GM21619 (cell line): ENCODE results near the gene ALDH16A1.
"Not testable (repeated sequence)": the region's sequence is repeated elsewhere in the genome, so short reads cannot be mapped to it uniquely, and the experiment has no call there.

ENCODE experiments used
- ATAC-seq: cut with Tn5 transposase; IDR thresholded peaks from one replicate; pipeline ENCODE4 v1.9.1; 2021; ENCODE audit not compliant: unreplicated experiment

ALDH16A1 gene

DNA sequence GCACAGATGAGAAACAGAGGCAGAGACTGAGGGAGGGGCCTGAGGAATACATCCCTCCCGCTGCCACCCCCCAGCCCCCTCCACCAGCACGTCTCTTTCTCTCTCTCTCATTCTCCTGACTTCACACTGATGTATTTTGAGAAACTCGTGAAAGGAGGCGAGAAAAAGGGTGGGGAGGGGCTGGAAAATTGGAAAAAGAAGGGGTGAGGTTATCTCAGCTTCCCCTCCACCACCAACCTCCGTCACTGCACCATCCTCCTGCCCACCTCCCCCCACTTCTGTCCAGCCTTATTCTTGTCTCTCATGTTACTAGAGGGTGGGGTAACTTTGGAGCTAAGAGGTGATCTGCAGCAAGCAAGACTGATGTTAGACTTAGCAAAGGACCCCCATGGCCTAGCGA, 13.2 kb upstream of the ALDH16A1 start:
- no peak for ATAC-seq

DNA sequence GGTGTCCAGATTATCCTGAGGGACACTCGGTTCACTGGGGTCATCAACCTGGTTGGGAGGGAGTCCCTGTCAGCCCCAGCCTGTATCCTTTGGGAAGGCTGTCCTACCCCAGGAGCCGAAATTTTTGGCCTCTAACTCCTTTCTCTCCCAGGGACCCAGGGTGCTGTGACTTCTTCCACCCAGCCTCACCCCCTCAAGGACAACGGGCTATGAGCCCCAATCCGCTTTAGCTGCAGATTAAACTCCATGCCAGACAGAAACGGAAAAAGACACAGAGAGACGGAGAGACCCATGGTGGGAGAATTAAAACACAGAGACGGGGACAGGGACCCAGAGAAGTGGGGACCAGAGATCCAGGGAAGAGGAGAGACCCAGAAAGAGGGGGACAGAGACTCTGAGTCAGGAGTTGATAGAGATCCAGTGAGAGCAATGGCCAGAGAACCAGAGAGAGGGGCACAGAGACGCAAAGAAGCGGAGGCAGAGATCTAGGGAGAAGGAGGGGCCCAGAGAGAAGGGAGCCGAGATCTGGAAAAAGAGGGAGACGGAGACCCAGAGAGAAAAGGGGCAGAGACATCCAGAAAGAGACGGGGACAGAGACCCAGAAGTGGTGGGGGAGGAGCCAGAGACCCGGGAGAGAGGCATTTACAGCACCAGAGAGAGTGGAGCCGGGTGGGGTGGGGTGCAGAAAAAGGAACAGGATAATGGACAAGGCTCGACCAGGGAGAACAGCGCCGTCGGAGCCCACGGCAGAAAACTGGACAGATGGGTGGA, 12.4 kb upstream of the ALDH16A1 start:
- no peak for ATAC-seq

DNA sequence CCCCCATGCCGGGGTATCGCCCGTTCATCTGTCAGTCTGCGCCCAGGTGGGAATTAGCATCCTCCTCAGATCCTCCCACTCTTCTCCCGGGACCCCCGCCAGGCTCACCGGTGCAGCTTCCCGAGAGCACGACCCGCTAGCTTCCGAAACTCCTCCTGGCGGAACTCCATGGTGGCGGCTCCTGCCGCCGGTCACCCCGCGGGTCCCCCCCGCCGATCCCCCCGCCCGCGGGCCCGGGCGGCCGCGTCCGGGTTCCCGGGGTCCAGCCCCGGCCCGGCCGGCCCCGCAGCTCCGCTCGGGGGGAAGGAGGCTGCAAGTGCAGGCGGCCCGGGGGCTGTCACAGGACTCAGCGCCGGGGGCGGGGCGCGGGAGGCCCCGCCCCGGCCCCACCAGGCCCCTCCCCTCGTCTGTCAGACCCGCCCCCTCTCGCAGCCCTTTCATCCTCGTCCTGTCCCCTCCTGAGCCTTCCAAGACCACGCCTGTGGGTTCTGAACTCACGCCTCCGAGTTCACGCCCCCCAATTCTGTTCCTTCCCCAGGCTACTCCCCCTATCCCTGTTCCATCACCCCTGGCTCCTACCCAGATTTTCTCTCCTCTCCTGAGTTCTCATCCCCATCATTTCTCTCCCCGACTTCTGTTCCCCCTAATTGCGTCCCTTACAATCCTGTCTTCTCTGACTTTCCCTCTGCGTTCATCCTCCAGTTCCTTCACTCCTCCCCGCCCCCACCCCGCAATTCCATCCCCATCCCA, 11.6 kb upstream of the ALDH16A1 start, which contains the start of gene SLC17A7:
TSS of gene SLC17A7 (minus strand) at position 318 of the 750 bp plus-strand sequence. CDS start at position 170, 148 bp downstream.
- ATAC-seq, result no peak

DNA sequence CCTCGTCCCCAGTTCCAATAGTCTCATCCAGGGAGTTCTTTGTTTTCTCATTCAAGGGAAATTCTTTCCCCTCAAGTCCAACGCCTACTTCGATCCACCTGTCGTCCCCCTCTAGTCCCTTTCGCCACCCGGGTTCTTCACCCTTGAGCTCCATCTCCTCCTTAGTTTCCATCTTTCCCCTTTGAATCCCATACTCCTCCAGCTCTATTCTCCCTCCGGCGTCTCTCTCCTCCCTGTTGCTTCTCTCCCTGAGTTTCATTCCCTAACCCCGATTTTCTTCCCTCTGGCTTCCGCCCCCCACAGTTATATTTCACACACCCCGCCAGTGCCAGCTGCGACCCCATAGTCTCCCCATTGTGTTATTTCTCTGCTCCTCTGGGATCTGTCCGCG, 11.1 kb upstream of the ALDH16A1 start:
- no peak for ATAC-seq

DNA sequence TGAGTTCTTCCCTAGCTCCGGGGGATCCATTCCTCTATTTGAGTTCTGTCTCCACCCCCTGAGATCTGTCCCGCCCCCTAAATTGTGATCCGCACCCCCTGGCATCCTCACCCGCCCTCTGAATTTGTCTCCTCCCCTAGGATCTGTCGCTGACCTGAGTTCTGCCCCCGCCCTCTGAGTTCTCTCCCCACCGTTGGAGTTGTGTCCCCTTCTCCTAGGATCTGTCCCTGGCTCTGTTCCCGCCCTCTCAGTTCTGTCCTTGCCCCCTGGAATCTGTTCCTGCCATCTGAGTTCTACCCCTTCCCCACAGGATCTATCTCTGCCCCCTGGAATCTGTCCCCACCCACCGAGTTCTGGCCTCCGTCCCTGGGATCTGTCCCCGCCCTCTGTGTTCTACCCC, 10.7 kb upstream of the ALDH16A1 start:
- no peak for ATAC-seq

DNA sequence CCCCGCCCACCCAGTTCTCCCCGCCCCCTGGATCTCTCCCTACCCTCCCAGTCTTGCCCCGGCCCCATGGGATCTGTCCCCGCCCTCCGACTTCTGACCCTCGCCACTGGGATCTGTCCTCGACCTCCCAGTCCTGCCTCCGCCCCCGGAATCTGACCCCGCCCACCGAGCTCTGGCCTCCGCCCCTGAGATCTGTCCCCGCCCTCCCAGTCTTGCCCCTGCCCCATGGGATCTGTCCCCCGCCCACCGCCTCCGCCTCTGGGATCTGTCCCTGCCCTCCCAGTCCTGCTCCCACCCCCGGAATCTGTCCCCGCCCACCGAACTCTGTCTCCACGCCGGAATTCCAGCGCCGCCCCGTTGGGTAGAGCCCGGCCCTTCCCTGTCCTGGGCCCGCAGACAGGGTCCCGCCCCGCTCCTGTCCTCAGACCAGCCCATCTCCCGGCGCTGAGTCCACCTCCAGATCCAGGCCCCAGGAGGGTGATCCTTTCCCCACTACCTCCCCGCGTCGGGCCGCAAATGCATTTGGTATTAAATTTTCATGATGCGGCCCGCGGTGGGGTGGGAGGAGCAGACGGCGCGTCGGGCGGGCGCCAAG, 10.2 kb upstream of the ALDH16A1 start:
- peak; percentile 9 for ATAC-seq

DNA sequence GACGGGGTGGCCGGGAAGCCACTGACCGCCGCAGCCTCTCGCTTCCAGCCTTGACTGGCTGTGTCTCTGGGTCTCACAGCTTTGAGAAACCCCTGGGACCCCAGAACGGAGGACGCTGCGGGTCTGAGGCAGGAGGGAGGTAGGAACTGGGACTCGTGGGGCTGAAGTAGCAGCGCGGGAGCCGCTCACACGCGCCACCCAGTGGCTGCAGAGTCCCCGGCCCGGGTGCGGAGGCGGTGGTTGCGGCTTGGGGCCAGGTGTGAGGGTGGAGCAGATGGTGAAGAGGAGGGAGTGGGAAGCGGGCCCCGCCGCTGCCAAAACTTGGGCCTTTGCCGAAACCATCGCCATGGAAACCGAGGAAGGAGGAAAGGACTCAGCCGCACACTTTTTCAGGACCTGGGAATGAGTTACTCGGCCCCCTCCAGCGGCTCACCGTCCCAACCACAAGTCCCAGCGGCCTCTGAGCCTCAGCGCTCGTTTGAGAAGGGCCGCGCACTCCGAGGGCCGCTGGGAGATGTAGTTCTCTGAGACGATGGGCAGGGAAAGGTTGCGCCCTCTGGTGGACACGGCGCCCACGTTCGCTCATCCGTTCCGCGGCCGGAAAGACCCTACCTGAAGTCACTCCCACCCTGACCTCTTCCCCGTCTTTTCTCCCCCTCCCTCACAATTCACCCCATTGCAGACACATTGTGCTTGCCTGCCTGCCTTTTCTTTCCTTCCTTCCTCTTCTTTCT, 9.5 kb upstream of the ALDH16A1 start:
- ATAC-seq, result peak; percentile 79

DNA sequence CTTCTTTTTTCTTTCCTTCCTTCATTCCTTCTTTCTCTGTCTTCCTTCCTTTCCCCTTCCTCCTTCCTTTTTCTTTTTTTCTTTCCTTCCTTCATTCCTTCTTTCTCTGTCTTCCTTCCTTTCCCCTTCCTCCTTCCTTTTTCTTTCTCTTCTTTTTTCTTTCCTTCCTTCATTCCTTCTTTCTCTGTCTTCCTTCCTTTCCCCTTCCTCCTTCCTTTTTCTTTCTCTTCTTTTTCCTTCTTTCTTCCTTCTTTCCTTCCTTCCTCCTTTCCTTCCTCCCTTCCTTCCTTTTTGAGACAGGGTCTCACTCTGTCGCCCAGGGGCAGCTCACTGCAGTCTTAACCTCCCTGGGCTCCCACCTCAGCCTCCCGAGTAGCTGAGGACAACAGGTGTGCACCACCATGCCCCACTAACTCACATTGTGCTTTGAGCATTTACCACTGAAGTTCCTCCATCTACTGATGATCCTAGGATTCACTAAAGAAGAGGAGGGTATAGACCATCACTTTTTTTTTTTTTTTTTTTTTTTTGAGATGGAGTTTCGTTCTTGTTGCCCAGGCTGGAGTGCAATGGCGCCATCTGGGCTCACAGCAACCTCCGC, 8.8 kb upstream of the ALDH16A1 start:
- ATAC-seq, result not testable (repeated sequence)

DNA sequence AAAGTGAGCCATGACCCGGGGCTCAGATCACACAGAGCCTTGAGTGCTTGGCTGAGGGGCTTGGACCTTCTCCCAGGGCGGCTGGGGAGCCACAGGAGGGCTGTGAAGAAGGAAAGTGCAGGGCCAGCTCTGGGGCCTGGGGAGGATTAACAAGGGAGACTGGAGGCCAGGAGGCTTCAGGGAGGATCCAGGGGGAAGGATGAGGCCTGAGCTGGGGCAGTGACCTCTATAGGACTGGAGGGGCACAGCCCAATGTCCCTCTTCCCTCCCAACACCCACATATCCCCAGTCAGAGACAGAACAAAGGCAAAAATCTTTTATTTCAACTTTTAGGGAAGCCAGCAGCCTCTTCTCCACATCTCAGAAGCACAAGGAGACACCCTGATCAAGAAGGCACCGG, 7.0 kb upstream of the ALDH16A1 start:
- no peak for ATAC-seq

DNA sequence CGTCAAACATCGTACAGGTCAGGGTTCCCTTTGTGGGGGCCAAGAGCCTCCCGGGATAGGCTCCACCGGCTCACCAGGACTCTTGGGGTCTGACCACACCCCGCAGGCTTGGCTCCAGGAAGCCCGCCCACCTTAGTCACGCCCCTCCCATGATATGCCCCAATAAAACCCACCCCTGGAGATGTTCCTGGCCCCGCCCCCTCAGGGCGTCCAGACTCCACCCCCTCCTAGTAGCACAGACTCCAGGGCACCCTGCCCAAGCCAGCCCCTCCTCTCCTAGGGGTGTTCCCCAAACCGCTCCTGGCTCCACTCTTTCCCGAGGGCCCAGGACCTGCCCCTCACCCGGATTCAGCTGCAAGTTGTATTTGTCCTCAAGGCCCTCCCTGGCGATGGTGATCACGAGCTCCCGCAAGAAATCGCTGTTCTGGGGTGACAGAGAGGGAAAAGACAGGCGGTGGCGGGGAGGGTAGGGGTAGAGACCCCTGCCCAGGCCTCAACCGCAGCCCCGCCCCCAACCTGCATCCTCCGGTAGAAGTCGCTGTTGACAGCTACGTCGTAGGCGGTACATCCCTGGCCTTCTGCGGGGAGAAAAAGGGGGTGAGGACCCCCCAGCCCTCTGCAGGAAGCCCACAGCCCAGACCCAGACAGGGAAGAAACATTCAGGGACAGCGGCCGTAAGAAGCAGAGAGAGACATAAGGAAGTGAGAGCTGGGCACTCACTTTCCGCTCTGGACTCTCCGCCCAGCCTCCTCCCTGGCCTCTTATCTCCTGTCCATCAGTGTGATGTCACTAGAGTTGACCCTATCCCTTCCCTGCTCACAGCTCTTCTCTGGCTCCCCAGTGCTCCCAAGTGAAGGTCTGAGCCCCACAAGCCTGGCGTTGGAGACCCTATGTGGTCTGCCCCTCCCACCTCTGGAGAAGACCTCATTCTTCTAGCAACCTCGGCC, 5.3 kb upstream of the ALDH16A1 start:
- ATAC-seq, result no peak

DNA sequence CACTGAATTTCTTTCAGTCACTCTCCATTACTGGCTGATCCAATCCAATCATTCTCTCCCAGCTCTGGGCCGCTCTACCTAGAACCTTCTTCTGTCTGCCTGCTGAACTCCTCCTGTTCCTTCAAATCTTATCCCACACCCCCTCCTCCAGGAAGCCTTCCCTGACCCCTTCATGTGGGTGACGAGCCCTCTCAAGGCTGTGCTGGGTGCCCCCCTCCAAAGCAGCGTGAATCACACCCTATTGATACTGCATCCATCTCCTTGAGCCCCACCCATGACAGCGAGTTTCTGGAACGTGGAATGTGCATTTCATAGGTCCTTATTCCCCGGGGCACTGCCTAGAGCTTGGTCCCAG, 4.6 kb upstream of the ALDH16A1 start:
- no peak for ATAC-seq

DNA sequence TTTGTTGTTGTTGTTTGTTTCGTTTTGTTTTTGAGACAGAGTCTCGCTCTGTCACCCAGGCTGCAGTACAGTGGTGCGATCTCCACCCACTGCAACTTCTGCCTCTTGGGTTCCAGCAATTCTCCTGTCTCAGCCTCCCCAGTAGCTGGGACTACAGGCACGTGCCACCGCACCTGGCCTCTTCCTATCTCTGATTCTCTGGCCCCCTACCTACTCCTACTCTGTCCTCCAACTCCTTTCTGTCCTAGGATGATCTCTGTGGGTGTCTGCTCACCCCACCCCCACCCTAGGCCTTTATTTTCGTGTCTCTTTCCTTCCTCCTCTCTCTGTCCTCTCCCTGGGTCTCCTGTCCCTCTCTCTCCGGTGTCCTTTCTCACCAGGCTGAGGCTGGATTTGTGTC, 2.6 kb upstream of the ALDH16A1 start:
- no peak for ATAC-seq

DNA sequence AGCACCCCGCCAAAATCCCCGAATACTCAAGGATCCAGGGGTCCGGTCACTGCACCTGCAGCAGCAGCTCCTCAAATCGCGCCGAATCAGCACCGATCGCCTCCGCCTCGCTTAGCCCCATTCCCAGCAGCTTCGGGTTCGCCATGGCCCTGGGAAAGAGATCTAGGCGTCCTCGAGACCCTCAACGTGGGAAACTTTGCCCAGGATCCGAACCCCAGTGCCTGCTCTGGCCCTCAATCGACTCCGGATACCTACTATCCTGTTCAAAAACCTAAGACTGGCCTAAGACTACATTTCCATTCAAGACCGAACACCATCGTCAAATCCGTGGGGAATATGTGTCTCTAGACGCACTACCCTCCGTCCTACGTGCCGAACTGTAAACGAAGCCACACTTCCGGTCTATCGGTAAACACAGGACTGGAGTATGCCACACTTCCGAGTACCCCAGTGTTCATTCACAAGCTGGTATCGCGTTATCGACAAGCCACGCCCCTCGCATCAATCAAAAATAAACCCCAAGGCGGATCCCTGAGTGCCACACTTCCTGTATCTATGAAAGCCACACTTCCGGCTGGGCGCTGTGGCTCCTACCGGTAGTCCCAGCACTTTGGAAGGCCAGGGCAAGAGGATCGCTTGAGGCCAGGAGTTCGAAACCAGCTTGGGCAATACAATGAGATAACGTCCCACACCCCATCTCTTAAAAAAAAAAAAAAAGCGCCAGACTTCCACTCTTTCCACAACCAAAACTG, 1.4 kb upstream of the ALDH16A1 start, which contains the start of gene PIH1D1:
TSS of gene PIH1D1 (minus strand) at position 385 of the 752 bp plus-strand sequence. CDS start at position 145, 240 bp downstream.
- peak; percentile 51 for ATAC-seq

DNA sequence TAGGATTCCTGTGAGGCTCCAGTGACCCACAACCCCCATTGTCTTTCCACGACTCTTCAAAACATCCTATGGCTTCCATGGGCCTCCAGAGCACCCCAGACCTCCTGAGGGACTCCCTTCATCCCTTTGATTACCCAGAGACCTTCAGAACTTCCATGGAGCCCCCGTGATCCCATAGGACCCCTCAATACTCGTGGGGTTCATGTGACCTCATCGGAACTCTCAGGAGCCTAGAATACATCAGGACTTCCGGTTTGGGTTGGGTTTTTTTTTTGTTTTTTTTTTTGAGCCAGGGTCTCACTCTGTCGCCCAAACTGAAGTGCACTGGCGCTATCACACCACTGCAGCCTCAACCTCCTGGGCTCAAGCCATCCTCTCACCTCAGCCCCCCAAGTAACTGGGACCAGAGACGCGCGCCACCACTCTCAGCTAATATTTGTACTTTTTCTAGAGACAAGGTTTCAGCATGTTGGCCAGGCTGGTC, 774 bp downstream of the ALDH16A1 start:
- no peak for ATAC-seq

DNA sequence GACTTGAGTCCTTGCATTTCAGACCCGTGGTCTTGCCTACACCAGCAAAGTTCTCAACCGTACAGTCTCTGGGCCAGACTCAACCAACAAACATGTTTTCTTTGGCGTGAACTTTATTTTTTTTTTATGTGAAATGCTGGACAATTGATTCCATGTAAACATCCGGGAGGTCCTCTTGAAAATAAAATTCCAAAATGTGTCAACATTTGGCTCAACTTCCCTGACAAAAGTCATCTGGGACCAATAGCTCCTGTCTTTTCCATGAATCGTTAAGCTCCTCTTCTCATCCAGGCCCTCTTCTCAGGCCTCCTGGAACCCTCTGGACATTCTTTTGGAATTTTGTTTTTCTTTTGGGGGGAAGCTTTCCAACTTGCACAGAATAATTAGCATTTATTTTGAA, 2.7 kb downstream of the ALDH16A1 start:
- ATAC-seq, result no peak

DNA sequence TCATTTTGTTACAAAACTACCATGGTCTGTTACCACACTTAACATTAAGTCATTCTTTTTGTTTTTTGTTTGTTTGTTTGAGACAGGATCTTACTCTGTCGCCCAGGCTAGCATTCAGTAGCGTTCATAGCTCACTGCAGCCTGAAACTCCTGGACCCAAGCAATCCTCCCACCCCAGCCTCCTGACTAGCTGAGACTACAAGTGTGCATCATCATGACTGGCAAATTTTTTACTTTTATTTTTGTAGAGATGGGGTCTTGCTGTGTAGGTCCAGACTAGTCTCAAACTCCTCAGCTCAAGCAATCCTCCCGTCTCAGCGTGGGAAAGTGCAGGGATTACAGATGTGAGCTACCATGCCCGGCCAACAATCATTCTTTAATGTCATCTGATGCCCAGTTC, 3.3 kb downstream of the ALDH16A1 start:
- ATAC-seq, result no peak

DNA sequence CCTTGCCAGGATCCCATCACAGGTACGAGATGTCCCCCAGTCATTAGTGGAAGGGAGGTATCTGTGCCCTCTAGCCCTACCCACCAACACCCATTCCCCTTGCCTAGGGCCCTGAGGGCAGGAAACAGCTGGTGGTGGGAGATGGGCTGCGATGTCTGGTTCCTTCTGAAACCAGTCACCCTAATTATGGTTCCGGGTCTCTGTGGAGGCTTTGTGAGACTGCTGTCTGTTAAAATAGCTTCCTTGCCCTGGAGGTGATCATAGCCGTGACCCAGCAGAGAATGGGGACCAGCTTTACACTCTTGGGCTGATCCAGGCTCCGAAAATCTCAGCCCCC, 5.5 kb downstream of the ALDH16A1 start:
- no peak for ATAC-seq

DNA sequence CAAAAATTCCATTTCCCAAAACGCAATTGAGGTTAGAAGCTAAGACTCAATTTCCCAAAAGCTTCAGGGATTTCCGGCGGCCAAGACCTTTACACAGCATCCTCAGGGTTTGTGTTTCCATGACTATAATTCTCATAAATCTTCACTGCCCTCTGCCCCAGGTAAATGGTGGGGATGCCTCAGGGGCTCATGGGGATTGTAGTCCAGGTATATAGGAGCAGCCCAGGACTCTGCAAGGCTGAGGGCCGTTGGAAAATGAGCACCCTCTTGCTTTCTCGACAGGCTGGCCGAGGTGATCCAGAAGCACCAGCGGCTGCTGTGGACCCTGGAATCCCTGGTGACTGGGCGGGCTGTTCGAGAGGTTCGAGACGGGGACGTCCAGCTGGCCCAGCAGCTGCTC, 6.4 kb downstream of the ALDH16A1 start:
- no peak for ATAC-seq

DNA sequence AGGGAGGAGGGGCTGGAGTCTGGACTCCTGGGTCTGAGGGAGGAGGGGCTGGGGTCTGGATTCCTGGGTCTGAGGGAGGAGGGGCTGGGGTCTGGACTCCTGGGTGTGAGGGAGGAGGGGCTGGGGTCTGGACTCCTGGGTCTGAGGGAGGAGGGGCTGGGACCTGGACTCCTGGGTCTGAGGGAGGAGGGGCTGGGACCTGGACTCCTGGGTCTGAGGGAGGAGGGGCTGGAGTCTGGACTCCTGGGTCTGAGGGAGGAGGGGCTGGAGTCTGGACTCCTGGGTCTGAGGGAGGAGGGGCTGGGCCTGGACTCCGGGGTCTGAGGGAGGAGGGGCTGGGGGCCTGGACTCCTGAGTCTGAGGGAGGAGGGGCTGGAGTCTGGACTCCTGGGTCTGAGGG, 8.1 kb downstream of the ALDH16A1 start:
- ATAC-seq, result not testable (repeated sequence)
